GM23338 (cell line): ENCODE results near the gene TMEM225. TPM values are rescaled to one million over a fixed set of nuclear protein-coding genes. Genes with fewer than 3 reads are reported as not detected.

Source experiments
- ATAC-seq: fragments of 200-7000 bp; cut with Tn5 transposase; 3 replicates; pipeline ENCODE4 v1.9.1; 2020
- DNase-seq: peaks from one replicate; pipeline ENCODE4 v3.0.0-alpha.2; 2015; ENCODE audit warnings: low spot score
- H2AFZ ChIP-seq: fragments of 200-600 bp; sonication (generic); 2 replicates; pipeline ENCODE4 v1.8.0; 2016; ENCODE audit warnings: antibody characterized with exemption, mild to moderate bottlenecking, moderate library complexity
- H3F3A ChIP-seq: fragments of 200-600 bp; sonication (generic); replicated peaks from 2 replicates; pipeline ENCODE4 v1.8.0; 2017; ENCODE audit warnings: antibody characterized with exemption, mixed run types, low read depth
- H3K27ac ChIP-seq: fragments of 200-600 bp; sonication (generic); 2 replicates; pipeline ENCODE4 v1.6.1; 2016; ENCODE audit warnings: low read depth
- H3K27me3 ChIP-seq: fragments of 200-600 bp; sonication (generic); 2 replicates; pipeline ENCODE4 v1.8.0; 2016; ENCODE audit warnings: mild to moderate bottlenecking, mixed run types, moderate library complexity; ENCODE audit not compliant: insufficient read depth
- H3K36me3 ChIP-seq: fragments of 200-600 bp; sonication (generic); 2 replicates; pipeline ENCODE4 v1.8.0; 2016; ENCODE audit warnings: mild to moderate bottlenecking; ENCODE audit not compliant: insufficient read depth
- H3K4me1 ChIP-seq: fragments of 200-600 bp; sonication (generic); 2 replicates; pipeline ENCODE4 v1.8.0; 2016; ENCODE audit warnings: mild to moderate bottlenecking, moderate library complexity; ENCODE audit not compliant: insufficient read depth
- H3K4me2 ChIP-seq: fragments of 200-600 bp; sonication (generic); 2 replicates; pipeline ENCODE4 v1.7.1; 2017; ENCODE audit warnings: mixed run types
- H3K4me3 ChIP-seq: fragments of 200-600 bp; sonication (generic); 2 replicates; pipeline ENCODE4 v1.6.1; 2016; ENCODE audit warnings: mixed run types
- H3K79me2 ChIP-seq: fragments of 200-600 bp; sonication (generic); replicated peaks from 2 replicates; pipeline ENCODE4 v1.8.0; 2017; ENCODE audit warnings: mild to moderate bottlenecking; ENCODE audit not compliant: insufficient read depth
- H3K9me2 ChIP-seq: fragments of 200-600 bp; sonication (generic); 2 replicates; pipeline ENCODE4 v1.8.0; 2017; ENCODE audit not compliant: insufficient read depth
- H4K20me1 ChIP-seq: fragments of 200-600 bp; sonication (generic); replicated peaks from 2 replicates; pipeline ENCODE4 v1.8.0; 2017; ENCODE audit warnings: mild to moderate bottlenecking; ENCODE audit not compliant: insufficient read depth
- H3K27ac Mint-ChIP-seq: 2 replicates; pipeline ENCODE4 v1.8.0; 2020; ENCODE audit warnings: inconsistent platforms, mild to moderate bottlenecking, moderate library complexity, mixed read lengths
- H3K27me3 Mint-ChIP-seq: 3 replicates; pipeline ENCODE4 v1.8.0; 2022; ENCODE audit warnings: low read depth, mild to moderate bottlenecking, moderate library complexity, mixed read lengths, inconsistent platforms; ENCODE audit not compliant: insufficient read depth, poor library complexity
- H3K36me3 Mint-ChIP-seq: 3 replicates; pipeline ENCODE4 v1.8.0; 2021; ENCODE audit warnings: low read depth, mild to moderate bottlenecking, inconsistent platforms, moderate library complexity, mixed read lengths
- H3K4me1 Mint-ChIP-seq: 3 replicates; pipeline ENCODE4 v1.8.0; 2020; ENCODE audit warnings: mild to moderate bottlenecking, inconsistent platforms, mixed read lengths
- H3K4me3 Mint-ChIP-seq: 3 replicates; pipeline ENCODE4 v1.8.0; 2021; ENCODE audit warnings: moderate library complexity, mild to moderate bottlenecking, inconsistent platforms, mixed read lengths
- H3K9me3 Mint-ChIP-seq: 3 replicates; pipeline ENCODE4 v1.8.0; 2020; ENCODE audit warnings: moderate library complexity, mild to moderate bottlenecking, inconsistent platforms, mixed read lengths
- CREB1 ChIP-seq: fragments of 250-450 bp; sonication (Bioruptor Pico); IDR thresholded peaks from 2 replicates; pipeline ENCODE4 v1.5.0; 2020; ENCODE audit warnings: low read depth, mild to moderate bottlenecking, moderate library complexity
- EZH2 ChIP-seq: fragments of 200-600 bp; sonication (generic); IDR thresholded peaks from one replicate; pipeline ENCODE4 v1.8.0; 2017; ENCODE audit warnings: antibody characterized with exemption, mild to moderate bottlenecking, low read depth; ENCODE audit not compliant: unreplicated experiment
- JUNB ChIP-seq: IDR thresholded peaks from one replicate; pipeline ENCODE4 v1.6.1; 2016; ENCODE audit warnings: antibody characterized with exemption; ENCODE audit not compliant: unreplicated experiment
- NANOG ChIP-seq: IDR thresholded peaks from 2 replicates; pipeline ENCODE4 v1.6.1; 2016; ENCODE audit warnings: antibody characterized with exemption, borderline replicate concordance
- POLR2AphosphoS5 ChIP-seq: IDR thresholded peaks from 2 replicates; pipeline ENCODE4 v1.6.1; 2016; ENCODE audit warnings: antibody characterized with exemption, low read depth
- STAT1 ChIP-seq: IDR thresholded peaks from one replicate; pipeline ENCODE4 v1.6.1; 2016; ENCODE audit warnings: antibody characterized with exemption; ENCODE audit not compliant: unreplicated experiment
- ZNF114 ChIP-seq: fragments of 250-450 bp; sonication (Bioruptor Pico); IDR thresholded peaks from 2 replicates; pipeline ENCODE4 v1.5.0; 2020; ENCODE audit warnings: mild to moderate bottlenecking, moderate library complexity
- ZNF331 ChIP-seq: fragments of 250-450 bp; sonication (Bioruptor Pico); IDR thresholded peaks from 2 replicates; pipeline ENCODE4 v1.5.0; 2020; ENCODE audit warnings: low read depth, mild to moderate bottlenecking, moderate library complexity
- polyA plus RNA-seq: library from polyadenylated mRNA; unstranded; fragments of >200 nt; fragmentation: Nextera tagmentation; extraction: Ambion mirVana; gene quantifications from 2 replicates; pipeline ENCODE4 v1.2.1, GENCODE V29; 2016
- total RNA-seq: library from RNA; depleted of rRNA; stranded (reverse); fragments of >200 nt; shearing (Covaris generic); gene quantifications from 2 replicates; pipeline ENCODE4 v1.2.3, GENCODE V29; 2014
- TF ChIP-seq, protein P1 (sequence below): IDR thresholded peaks from 2 replicates; pipeline ENCODE4 v1.6.1; 2016; ENCODE audit warnings: antibody characterized with exemption

Gene TMEM225
- total and polyA plus RNA-seq, 2 experiments from 2014 or later: not detected

DNA sequence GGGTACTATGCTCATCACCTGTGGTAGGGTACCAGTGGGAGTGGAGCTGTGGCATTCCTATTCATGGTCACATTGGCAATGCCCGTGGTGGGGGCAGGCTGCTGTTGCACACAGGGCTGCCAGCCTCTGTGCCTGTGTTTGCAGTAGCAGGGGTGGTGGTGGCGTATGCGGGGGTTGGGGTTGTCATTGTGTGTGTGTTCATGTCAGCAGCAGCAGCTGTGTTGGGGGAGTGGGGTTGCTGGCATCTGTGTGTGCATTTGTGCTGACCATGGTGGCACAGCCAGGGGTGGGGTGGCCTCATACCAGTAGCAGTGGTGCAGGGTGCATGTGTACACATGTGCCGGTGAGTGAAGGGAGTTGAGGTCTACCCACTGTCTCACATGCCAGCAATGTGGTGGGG lies 34.4 kb downstream of the TMEM225 start:
- no peaks in the 10 kb centered on the region; the same call in 1 of the 2 replicates for H3K4me1 ChIP-seq
- H4K20me1 ChIP-seq: no peaks in the 10 kb centered on the region
- no peak for ATAC-seq
- H3K4me2 ChIP-seq: no peak overlapping the region
- no peaks in the 10 kb centered on the region for H3K36me3 ChIP-seq
- Mint-ChIP-seq H3K27ac (no peak overlapping the region), H3K4me3 (no peak overlapping the region), H3K9me3 (peaks cover 13% of the 10 kb centered on the region), H3K36me3 (peaks cover 20% of the 10 kb centered on the region), H3K4me1 (peaks cover 13% of the 10 kb centered on the region), H3K27me3 (peaks cover 6% of the 10 kb centered on the region)
- no peak overlapping the region for H3K27ac ChIP-seq
- no peak for DNase-seq
- no peak for TF ChIP-seq JUNB
- TF ChIP-seq, protein P1, sequence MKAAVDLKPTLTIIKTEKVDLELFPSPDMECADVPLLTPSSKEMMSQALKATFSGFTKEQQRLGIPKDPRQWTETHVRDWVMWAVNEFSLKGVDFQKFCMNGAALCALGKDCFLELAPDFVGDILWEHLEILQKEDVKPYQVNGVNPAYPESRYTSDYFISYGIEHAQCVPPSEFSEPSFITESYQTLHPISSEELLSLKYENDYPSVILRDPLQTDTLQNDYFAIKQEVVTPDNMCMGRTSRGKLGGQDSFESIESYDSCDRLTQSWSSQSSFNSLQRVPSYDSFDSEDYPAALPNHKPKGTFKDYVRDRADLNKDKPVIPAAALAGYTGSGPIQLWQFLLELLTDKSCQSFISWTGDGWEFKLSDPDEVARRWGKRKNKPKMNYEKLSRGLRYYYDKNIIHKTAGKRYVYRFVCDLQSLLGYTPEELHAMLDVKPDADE: no peak
- no peak for TF ChIP-seq NANOG
- no peak for TF ChIP-seq ZNF331 (CRISPR knock-in tag)
- H3K4me3 ChIP-seq: no peak overlapping the region
- peaks cover 29% of the 10 kb centered on the region for H3K9me2 ChIP-seq
- H3K79me2 ChIP-seq: no peaks in the 10 kb centered on the region
- no peaks in the 10 kb centered on the region for H3F3A ChIP-seq
- no peaks in the 10 kb centered on the region for H3K27me3 ChIP-seq
- H2AFZ ChIP-seq: no peak overlapping the region

- Histone ChIP-seq H3K79me2 (no peaks in the 10 kb centered on the region), H3K4me3 (no peak overlapping the region), H3F3A (no peaks in the 10 kb centered on the region), H3K9me2 (no peaks in the 10 kb centered on the region), H3K4me1 (peaks cover 7% of the 10 kb centered on the region; the same call in 1 of the 2 replicates), H3K27ac (no peak overlapping the region), H4K20me1 (no peaks in the 10 kb centered on the region), H3K4me2 (no peak overlapping the region), H2AFZ (no peak overlapping the region), H3K27me3 (no peaks in the 10 kb centered on the region), H3K36me3 (no peaks in the 10 kb centered on the region)
- Mint-ChIP-seq H3K36me3 (no peaks in the 10 kb centered on the region), H3K27me3 (no peaks in the 10 kb centered on the region), H3K4me1 (peaks cover 8% of the 10 kb centered on the region; the same call in 2 of the 3 replicates), H3K4me3 (no peak overlapping the region), H3K27ac (no peak overlapping the region), H3K9me3 (no peaks in the 10 kb centered on the region; the same call in 2 of the 3 replicates)
- TF ChIP-seq NANOG (no peak), POLR2AphosphoS5 (no peak), CREB1 (CRISPR knock-in tag) (no peak), JUNB (no peak)
- DNase-seq: no peak
- ATAC-seq: no peak
Measured at GRCh38 chr11:123841174-123841573, 44.3 kb downstream of the TMEM225 start.

DNA sequence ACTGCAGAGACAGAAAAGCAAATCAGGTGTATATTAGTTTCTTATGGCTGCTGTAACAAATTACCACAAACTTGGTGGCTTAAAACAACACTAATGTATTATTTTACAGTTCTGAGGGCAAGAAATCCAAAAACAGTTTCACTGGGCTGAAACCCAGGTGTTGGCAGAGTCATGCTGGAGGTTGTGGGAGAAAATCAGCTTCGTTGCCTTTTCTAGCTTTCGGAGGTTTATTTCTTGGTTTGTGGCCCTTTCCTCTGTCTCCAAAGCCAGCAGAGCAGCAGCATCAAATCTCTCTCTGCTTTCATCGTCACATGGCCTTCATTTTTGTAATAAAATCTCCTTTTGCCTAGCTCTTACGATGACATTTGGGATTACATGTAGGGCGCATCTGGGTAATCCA lies 46.3 kb downstream of the TMEM225 start:
- H3K27ac Mint-ChIP-seq: no peak overlapping the region
- no peak overlapping the region for H3K4me3 Mint-ChIP-seq
- H3K9me3 Mint-ChIP-seq: no peaks in the 10 kb centered on the region; the same call in 2 of the 3 replicates
- H3K27me3 Mint-ChIP-seq: no peaks in the 10 kb centered on the region
- H3K36me3 Mint-ChIP-seq: no peaks in the 10 kb centered on the region
- no peak overlapping the region for H3K27ac ChIP-seq
- DNase-seq (no peak), ATAC-seq (no peak)
- no peaks in the 10 kb centered on the region for H3K27me3 ChIP-seq
- H3K36me3 ChIP-seq: no peaks in the 10 kb centered on the region
- peaks cover 7% of the 10 kb centered on the region; the same call in 1 of the 2 replicates for H3K4me1 ChIP-seq
- H3F3A ChIP-seq: no peaks in the 10 kb centered on the region
- peaks cover 8% of the 10 kb centered on the region; the same call in 2 of the 3 replicates for H3K4me1 Mint-ChIP-seq
- H4K20me1 ChIP-seq: no peaks in the 10 kb centered on the region
- peak overlapping the region; percentile 15; the same call in 1 of the 2 replicates for H2AFZ ChIP-seq
- H3K4me3 ChIP-seq: no peak overlapping the region
- H3K9me2 ChIP-seq: no peaks in the 10 kb centered on the region
- no peaks in the 10 kb centered on the region for H3K79me2 ChIP-seq
- no peak overlapping the region for H3K4me2 ChIP-seq
- TF ChIP-seq EZH2 (no peak), JUNB (no peak), POLR2AphosphoS5 (no peak), ZNF331 (CRISPR knock-in tag) (no peak), ZNF114 (CRISPR knock-in tag) (no peak), STAT1 (no peak)
- TF ChIP-seq, protein P1: no peak
